GM18858 (cell line): ENCODE data around the gene SLC16A2.
"Not testable (repeated sequence)": the region's sequence is repeated elsewhere in the genome, so short reads cannot be mapped to it uniquely, and the experiment has no call there.

Source experiments
- ATAC-seq: cut with Tn5 transposase; IDR thresholded peaks from one replicate; pipeline ENCODE4 v1.9.1; 2021; ENCODE audit not compliant: unreplicated experiment

The SLC16A2 gene

GRCh38 chrX:74505437-74505836 is 84.1 kb downstream of the SLC16A2 start:
- ATAC-seq = no peak

- peak; percentile 92 for ATAC-seq
Observed at GRCh38 chrX:74506317-74507115, 85.2 kb downstream of the SLC16A2 start.

GRCh38 chrX:74507191-74507590 is 85.9 kb downstream of the SLC16A2 start:
- no peak for ATAC-seq

GRCh38 chrX:74509989-74510388 is 88.7 kb downstream of the SLC16A2 start:
- ATAC-seq = no peak

- ATAC-seq = no peak
Observed at GRCh38 chrX:74510401-74510800, 89.1 kb downstream of the SLC16A2 start.

GRCh38 chrX:74511704-74512103 is 90.4 kb downstream of the SLC16A2 start:
- no peak for ATAC-seq

GRCh38 chrX:74514384-74514783 is 93.1 kb downstream of the SLC16A2 start:
- ATAC-seq = no peak

GRCh38 chrX:74515356-74515755 is 94.1 kb downstream of the SLC16A2 start:
- ATAC-seq = no peak

GRCh38 chrX:74516013-74516412 is 94.7 kb downstream of the SLC16A2 start:
- not testable (repeated sequence) for ATAC-seq

- no peak for ATAC-seq
Observed at GRCh38 chrX:74519870-74520269, 98.6 kb downstream of the SLC16A2 start.

- ATAC-seq = no peak
Observed at GRCh38 chrX:74520291-74520690, 99.0 kb downstream of the SLC16A2 start.

GRCh38 chrX:74520896-74521295 is 99.6 kb downstream of the SLC16A2 start:
- ATAC-seq = no peak

- no peak for ATAC-seq
Observed at GRCh38 chrX:74521961-74522751, 100.9 kb downstream of the SLC16A2 start.

GRCh38 chrX:74523224-74523623 is 101.9 kb downstream of the SLC16A2 start:
- no peak for ATAC-seq

- no peak for ATAC-seq
Observed at GRCh38 chrX:74523870-74524735, 102.8 kb downstream of the SLC16A2 start.

- ATAC-seq = no peak
Observed at GRCh38 chrX:74525116-74525515, 103.8 kb downstream of the SLC16A2 start.

- no peak for ATAC-seq
Observed at GRCh38 chrX:74526764-74527163, 105.5 kb downstream of the SLC16A2 start.

GRCh38 chrX:74527350-74527749 is 106.1 kb downstream of the SLC16A2 start:
- ATAC-seq = no peak

- no peak for ATAC-seq
Observed at GRCh38 chrX:74529311-74529710, 108.0 kb downstream of the SLC16A2 start.

GRCh38 chrX:74531081-74531480 is 109.8 kb downstream of the SLC16A2 start:
- ATAC-seq = no peak

GRCh38 chrX:74534569-74535038 is 113.3 kb downstream of the SLC16A2 start:
- ATAC-seq = peak; percentile 48
